Breast epithelium (tissue), 4 donors: ENCODE data around the gene AGTR1. TPM values are rescaled to one million over a fixed set of nuclear protein-coding genes. Genes with fewer than 3 reads are reported as not detected.
"Not testable (repeated sequence)": the region's sequence is repeated elsewhere in the genome, so short reads cannot be mapped to it uniquely, and the experiment has no call there.

Source experiments
- DNase-seq, 2 donors: peaks; one replicate each; pipeline ENCODE4 v3.0.0-alpha.2; 2019; ENCODE audit warnings: low spot score in 2 of 2
- H3K27ac ChIP-seq, 2 donors: fragments of 200-600 bp; sonication (generic) in 1 of 2; one replicate each; pipeline ENCODE4 v1.5.1; 2016 to 2019; ENCODE audit warnings: mild to moderate bottlenecking in 1 of 2
- H3K27me3 ChIP-seq, 2 donors: fragments of 200-600 bp; sonication (generic) in 1 of 2; one replicate each; pipeline versions ENCODE4 v1.5.1 to v1.6.0; 2017 to 2019; ENCODE audit warnings: control low read depth in 1 of 2, mild to moderate bottlenecking in 1 of 2
- H3K36me3 ChIP-seq: fragments of 200-600 bp; one replicate; pipeline ENCODE4 v1.5.1; 2019
- H3K4me1 ChIP-seq, 2 donors: fragments of 200-600 bp; sonication (generic); one replicate each; pipeline ENCODE4 v1.5.1; 2016 to 2019; ENCODE audit warnings: control low read depth in 1 of 2
- H3K4me3 ChIP-seq, 3 donors: fragments of 200-600 bp; sonication (generic); 1 replicate in 2 of 3; 2 replicates in 1 of 3; pipeline ENCODE4 v1.5.1; 2016 to 2019; ENCODE audit warnings: mild to moderate bottlenecking in 3 of 3, moderate library complexity in 2 of 3
- H3K9me3 ChIP-seq, 2 donors: fragments of 200-600 bp; sonication (generic) in 1 of 2; one replicate each; pipeline ENCODE4 v1.5.1; 2016 to 2019; ENCODE audit warnings: control low read depth in 1 of 2
- POLR2A ChIP-seq: fragments of 450-650 bp; IDR thresholded peaks from one replicate; pipeline ENCODE4 v1.6.1; 2016; ENCODE audit warnings: antibody characterized with exemption, mild to moderate bottlenecking, moderate library complexity
- POLR2AphosphoS5 ChIP-seq, 3 donors: sonication (generic); formaldehyde crosslinking; IDR thresholded peaks; one replicate each; pipeline ENCODE4 v1.6.1; 2017; ENCODE audit warnings: antibody characterized with exemption in 3 of 3
- intact Hi-C: fragments of 100-400 bp; cut with DNase I; formaldehyde crosslinking; loops from one replicate; pipeline ENCODE4 v1.15.1; 2023; ENCODE audit warnings: low total_unique reads
- total RNA-seq, 3 donors: library from RNA; depleted of rRNA; stranded (reverse); fragments of >200 nt; gene quantifications; one replicate each; pipeline ENCODE4 v1.1.0, GENCODE V29; 2016
- TF ChIP-seq, protein P1 (sequence below), 3 donors: fragments of 450-650 bp; IDR thresholded peaks; one replicate each; pipeline ENCODE4 v1.5.1; 2016 to 2017; ENCODE audit warnings: antibody characterized with exemption in 3 of 3, mild to moderate bottlenecking in 3 of 3, moderate library complexity in 3 of 3

AGTR1 gene
- total RNA-seq, 3 donors from 2014 or later, result 17.3 to 77.9 (median 20.3) TPM

DNA sequence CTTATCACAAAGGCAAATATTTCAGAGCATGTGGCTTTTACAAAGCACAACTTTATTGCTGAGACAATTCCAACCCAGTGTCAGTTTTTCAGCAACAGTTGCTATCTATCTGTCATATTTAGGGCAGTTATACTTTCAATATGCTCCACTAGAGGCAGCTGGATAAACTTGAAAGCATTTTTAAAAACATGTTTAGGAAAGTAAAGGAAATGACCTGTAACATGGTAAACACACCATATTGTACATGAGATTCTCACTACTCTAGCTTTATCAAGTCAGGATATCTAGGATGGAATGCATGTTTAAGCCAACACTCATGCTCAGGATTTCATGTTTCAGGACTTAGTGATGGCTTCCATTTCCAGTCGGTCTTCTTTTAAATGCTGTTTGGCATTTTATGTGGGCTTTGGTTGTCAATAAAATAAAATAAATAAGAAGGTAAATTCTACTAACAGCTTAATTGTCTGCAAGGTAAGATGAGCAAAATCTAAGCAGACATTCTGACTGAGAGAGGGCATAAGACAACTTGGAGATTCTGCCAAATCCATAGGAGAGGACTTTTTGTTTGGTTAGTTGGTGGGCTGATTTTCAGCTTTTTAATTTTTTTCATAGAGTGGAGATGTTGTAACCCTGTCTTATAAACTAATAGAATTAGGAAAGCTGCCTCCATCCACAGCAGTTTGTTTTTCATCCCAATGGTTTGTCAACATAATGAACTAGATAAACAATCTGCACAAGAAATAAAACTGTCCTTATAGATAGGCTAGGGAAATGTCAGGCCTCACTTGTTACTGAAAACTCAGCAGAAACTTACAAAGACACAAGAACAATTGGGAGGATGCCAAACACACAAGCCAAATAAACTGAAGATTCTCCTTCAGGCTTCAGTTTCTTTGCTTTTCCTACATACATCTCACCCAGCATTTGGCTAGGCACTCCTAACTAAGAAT lies 66.6 kb downstream of the AGTR1 start:
- TF ChIP-seq POLR2A (no peak), POLR2AphosphoS5 (IDR thresholded peaks at IDR 0.05) (no peak)
- TF ChIP-seq, protein P1, sequence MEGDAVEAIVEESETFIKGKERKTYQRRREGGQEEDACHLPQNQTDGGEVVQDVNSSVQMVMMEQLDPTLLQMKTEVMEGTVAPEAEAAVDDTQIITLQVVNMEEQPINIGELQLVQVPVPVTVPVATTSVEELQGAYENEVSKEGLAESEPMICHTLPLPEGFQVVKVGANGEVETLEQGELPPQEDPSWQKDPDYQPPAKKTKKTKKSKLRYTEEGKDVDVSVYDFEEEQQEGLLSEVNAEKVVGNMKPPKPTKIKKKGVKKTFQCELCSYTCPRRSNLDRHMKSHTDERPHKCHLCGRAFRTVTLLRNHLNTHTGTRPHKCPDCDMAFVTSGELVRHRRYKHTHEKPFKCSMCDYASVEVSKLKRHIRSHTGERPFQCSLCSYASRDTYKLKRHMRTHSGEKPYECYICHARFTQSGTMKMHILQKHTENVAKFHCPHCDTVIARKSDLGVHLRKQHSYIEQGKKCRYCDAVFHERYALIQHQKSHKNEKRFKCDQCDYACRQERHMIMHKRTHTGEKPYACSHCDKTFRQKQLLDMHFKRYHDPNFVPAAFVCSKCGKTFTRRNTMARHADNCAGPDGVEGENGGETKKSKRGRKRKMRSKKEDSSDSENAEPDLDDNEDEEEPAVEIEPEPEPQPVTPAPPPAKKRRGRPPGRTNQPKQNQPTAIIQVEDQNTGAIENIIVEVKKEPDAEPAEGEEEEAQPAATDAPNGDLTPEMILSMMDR (IDR thresholded peaks at IDR 0.05), result no peak
- Histone ChIP-seq H3K27ac (no peak overlapping the region), H3K27me3 (no peaks in the 10 kb centered on the region), H3K36me3 (no peaks in the 10 kb centered on the region), H3K4me1 (no peaks in the 10 kb centered on the region), H3K4me3 (no peak overlapping the region), H3K9me3 (no peaks in the 10 kb centered on the region)
- no peak for DNase-seq
- intact Hi-C loops, result no loop called here

DNA sequence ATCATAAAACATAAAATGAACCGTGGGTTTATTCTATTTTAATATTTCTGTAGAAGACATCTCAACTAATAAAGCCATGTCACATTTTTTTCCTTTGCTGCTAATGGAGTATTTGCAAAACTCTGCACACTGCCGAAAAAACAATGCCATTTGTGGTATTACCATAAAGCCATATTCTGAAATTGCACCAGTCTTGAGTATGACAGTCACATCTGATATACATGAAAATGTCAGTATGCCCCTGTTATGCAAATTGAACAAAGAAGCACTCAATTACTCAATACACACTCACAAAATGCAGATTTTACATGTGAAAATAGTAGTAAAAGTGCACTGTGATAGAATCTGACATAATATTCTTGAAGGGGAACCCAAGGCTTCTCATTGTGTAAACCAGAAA lies 74.7 kb downstream of the AGTR1 start:
- H3K36me3 ChIP-seq, result no peaks in the 10 kb centered on the region
- TF ChIP-seq POLR2AphosphoS5 (IDR thresholded peaks at IDR 0.05) (no peak), POLR2A (no peak)
- TF ChIP-seq, protein P1 (IDR thresholded peaks at IDR 0.05), result no peak
- intact Hi-C loops, result loop anchor here (5.0 kb wide), 1 partner anchor 865 kb away; no protein-coding TSS in a partner anchor
- H3K27ac ChIP-seq, result no peak overlapping the region
- no peaks in the 10 kb centered on the region for H3K27me3 ChIP-seq
- H3K4me3 ChIP-seq, result no peak overlapping the region
- H3K4me1 ChIP-seq, result no peaks in the 10 kb centered on the region
- no peaks in the 10 kb centered on the region for H3K9me3 ChIP-seq
- DNase-seq, result no peak

DNA sequence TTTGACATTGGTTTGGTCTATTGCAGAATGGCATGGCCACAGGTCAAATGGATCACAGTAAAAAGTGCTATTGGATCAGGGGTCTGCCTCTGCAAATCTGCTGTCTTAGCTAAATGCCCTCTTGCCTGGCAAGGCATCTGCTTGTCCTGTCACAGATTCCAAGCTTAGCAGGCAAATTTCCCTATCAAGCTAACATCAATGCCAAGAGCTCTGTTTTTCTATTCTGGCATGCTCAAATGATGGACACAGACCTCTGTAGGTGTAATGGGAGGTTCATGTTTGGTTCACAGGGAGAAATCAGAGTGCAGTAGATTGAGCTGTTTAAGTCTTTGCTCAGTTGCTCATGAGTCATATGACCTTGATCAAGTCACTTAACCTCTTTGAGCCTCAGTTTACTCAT lies 75.1 kb downstream of the AGTR1 start:
- H3K27me3 ChIP-seq, result no peaks in the 10 kb centered on the region
- H3K4me3 ChIP-seq, result no peak overlapping the region
- no peak overlapping the region for H3K27ac ChIP-seq
- no peak for DNase-seq
- no peaks in the 10 kb centered on the region for H3K4me1 ChIP-seq
- no peaks in the 10 kb centered on the region for H3K36me3 ChIP-seq
- TF ChIP-seq, protein P1 (IDR thresholded peaks at IDR 0.05), result no peak
- TF ChIP-seq POLR2A (no peak), POLR2AphosphoS5 (IDR thresholded peaks at IDR 0.05) (no peak)
- no peaks in the 10 kb centered on the region for H3K9me3 ChIP-seq
- intact Hi-C loops, result loop anchor here (5.0 kb wide), 1 partner anchor 866 kb away; no protein-coding TSS in a partner anchor

DNA sequence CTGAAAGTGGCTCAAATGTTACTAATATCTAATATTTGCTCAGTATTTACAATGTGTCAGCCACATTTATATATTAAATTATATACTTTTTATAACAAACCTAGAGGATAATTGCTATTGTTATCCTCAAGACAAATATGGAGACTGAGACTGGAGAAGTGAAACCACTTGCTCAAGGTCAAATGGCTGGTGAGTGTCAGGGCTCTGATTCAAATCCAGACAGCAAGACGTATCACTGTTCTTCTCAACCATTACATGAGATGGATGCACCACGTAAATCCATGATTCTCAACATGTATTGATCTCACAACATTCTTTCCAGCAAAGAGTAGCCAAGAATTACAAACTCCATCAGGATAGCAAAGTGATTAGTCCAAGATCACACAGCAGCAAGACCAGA lies 76.1 kb downstream of the AGTR1 start:
- DNase-seq, result no peak
- Histone ChIP-seq H3K27ac (no peak overlapping the region), H3K4me1 (no peaks in the 10 kb centered on the region), H3K27me3 (no peaks in the 10 kb centered on the region), H3K4me3 (no peak overlapping the region), H3K36me3 (no peaks in the 10 kb centered on the region), H3K9me3 (no peaks in the 10 kb centered on the region)
- intact Hi-C loops, result loop anchor here (5.0 kb wide), 1 partner anchor 867 kb away; no protein-coding TSS in a partner anchor
- TF ChIP-seq POLR2AphosphoS5 (IDR thresholded peaks at IDR 0.05), result no peak
- no peak for TF ChIP-seq POLR2A

DNA sequence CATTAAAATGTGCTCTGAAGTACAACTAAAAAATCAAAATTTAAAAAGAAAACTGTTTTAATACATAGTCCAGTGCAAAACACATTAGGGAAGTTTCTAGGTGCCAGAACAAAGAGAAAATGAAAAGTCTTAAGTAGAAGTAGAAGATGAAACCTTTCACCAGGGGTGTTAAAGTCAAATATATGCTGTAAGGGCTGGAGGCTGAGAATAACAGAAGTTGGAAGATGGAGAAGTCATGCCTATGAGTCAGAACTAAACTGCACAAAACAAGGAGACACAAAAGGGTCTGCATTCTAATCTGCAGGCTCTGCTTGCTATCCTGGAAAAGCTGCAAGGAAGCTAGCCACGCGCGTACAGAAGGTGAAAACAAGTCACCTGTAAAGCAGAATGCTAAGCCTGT lies 81.2 kb downstream of the AGTR1 start:
- Histone ChIP-seq H3K4me1 (no peaks in the 10 kb centered on the region), H3K27ac (no peak overlapping the region), H3K27me3 (no peaks in the 10 kb centered on the region), H3K4me3 (no peak overlapping the region), H3K9me3 (no peaks in the 10 kb centered on the region), H3K36me3 (no peaks in the 10 kb centered on the region)
- TF ChIP-seq POLR2A, result no peak
- no peak for TF ChIP-seq POLR2AphosphoS5 (IDR thresholded peaks at IDR 0.05)
- TF ChIP-seq, protein P1 (IDR thresholded peaks at IDR 0.05), result no peak
- DNase-seq, result no peak
- intact Hi-C loops, result no loop called here

DNA sequence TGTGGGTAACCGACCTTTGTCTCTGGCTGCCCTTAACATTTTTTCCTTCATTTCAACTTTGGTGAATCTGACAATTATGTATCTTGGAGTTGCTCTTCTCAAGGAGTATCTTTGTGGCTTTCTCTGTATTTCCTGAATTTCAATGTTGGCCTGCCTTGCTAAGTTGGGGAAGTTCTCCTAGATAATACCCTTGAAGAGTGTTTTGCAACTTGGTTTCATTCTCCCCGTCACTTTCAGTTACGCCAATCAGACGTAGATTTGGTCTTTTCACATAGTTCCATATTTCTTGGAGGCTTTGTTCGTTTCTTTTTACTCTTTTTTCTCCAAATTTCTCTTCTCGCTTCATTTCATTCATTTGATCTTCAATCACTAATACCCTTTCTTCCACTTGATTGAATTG lies 87.3 kb downstream of the AGTR1 start:
- H3K27me3 ChIP-seq, H3K27ac ChIP-seq, H3K9me3 ChIP-seq, H3K4me3 ChIP-seq, H3K4me1 ChIP-seq, intact Hi-C loops, DNase-seq, H3K36me3 ChIP-seq: not testable (repeated sequence)

DNA sequence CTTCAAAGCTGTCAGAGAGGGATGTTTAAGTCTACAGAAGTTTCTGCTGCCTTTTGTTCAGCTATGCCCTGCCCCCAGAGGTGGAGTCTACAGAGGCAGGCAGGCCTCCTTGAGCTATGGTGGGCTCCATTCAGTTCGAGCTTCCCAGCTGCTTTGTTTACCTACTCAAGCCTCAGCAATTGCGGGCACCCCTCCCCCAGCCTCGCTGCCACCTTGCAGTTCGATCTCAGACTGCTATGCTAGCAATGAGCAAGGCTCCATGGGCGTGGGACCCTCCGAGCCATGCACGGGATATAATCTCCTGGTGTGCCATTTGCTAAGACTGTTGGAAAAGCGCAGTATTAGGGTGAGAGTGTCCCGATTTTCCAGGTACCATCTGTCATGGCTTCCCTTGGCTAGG lies 88.5 kb downstream of the AGTR1 start:
- H3K27me3 ChIP-seq, intact Hi-C loops, H3K4me1 ChIP-seq, H3K4me3 ChIP-seq, H3K27ac ChIP-seq, H3K9me3 ChIP-seq, H3K36me3 ChIP-seq, DNase-seq: not testable (repeated sequence)
